GM18526 (cell line): ENCODE measurements around the gene RDH14.

Experiments used
- POLR2A ChIP-seq: IDR thresholded peaks from 3 replicates; pipeline ENCODE4 v1.6.1; 2011; ENCODE audit not compliant: insufficient read length; ENCODE audit errors: extremely low read depth

The RDH14 gene

DNA sequence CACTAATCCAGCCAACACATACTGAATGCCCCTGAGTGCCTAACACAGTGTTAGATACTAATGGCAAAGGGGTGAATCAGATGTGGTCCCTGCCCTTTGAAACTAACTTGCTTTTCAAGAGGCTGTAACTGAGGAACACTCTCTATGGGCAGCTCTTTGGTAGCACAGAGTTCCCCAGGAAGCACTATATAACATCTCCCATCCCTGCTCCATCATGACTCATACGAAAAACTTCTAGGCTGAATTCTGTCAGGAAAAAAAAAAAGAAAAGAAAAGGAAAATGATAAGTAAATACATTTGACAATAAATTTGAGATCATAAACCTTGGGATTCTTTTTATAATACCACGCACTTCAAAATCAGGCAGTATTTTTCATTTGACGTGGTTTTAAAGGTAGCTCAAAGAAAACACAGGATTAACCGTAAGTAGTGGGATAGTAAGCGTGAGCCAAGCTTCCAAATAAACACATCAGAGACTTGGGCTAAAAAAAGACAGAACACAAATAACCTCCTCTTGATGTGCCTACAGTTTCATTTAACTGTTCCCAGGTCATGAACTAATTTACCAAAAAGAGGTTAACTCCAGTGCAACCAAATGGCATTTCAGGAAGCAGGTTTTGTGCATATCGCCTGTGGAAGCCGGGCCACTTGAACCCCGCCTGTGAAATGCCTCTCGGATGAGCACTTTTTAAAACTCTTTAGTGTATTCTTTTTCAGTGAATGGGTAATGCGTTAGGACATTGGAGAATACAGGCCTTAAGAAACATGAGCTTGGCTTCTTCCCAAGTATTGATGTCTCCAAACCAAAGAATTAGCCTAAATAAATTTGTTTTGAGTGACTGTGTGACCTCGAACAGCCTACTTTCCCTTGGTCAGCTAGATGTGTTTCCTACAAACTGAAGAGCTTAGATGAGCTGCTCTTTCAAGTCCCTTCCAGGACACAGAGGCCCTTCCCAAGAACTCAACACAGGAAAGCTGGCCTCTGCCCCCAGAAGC is 42.0 kb downstream of the RDH14 start:
- no peak for TF ChIP-seq POLR2A

DNA sequence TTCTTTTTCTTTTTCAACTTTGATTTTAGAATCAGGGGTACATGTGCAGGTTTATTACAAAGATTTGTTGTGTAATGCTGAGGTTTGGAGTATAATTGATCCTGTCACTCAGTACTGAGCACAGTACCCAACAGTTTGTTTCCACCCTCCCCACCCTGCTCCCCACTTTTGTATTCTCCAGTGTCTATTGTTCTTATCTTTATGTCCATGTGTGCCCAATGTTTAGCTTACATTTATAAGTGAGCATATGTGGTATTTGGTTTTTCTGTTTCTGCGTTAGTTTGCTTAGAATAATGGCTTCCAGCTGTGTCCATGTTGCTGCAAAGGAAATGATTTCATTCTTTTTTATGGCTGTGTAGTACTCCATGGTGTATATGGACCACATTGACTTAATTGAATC is 43.1 kb downstream of the RDH14 start:
- no peak for TF ChIP-seq POLR2A

DNA sequence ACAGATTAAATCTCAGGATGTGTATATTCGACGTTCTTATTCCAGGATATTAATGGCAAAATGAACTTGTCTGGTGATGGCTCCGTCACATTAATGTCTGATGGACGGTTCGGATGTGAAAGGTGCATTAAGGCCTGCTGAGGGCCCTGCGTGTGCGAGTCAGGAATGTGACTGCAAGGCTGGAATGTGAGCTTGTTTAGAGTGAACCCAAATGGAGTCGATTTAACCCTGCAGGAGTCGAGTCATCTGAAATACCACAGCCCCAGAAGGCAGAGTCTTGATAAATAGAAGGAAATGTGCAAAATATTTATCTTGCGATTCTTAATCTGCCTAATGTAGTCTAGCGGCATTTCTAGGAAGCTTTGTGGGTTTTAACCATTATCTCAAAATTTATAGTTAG is 44.3 kb downstream of the RDH14 start:
- TF ChIP-seq POLR2A, result no peak

DNA sequence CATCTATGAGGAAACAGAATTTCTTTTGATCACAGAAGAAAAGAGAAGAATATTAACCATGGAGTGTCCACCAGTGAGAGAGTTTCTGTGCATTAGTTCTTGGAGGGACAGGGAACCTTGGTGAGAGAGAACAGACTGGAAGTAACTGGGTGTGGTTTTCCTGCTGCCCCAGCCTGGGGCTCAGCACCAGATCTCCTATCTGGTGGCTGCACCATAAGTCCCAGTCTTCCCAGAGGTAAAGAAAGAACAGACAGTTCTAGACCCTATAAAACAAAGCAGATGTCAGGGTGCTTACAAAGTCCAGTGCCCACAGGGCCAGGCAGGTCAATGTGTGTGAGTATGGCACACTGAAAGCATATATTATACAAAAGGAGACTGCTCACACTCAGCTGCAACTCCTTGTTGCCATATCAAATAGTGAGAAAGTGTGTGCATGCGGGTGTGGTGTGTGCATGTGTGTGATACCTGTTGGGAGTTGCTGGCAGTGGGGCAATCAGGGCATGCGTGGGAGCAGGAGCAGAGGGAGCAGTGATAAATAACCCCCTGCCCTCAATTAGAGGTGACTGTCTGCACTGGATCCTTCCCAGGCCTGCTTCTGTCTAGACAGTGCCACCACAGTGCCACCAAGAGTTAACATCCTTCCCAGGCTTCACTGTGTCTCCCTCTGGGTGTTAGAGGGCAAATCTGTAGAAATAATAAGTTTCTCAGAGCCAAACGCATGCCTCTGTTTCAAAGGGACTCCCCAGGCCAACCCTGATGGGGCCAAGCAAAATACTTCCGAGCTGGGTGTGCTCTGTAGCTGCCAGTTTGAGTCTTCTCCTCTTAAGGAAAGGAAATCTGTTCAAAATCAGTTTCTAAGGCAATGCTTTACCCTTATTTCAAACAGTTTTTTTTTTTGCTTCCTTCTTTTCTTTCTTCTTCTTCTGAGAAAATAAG is 45.7 kb downstream of the RDH14 start:
- no peak for TF ChIP-seq POLR2A

DNA sequence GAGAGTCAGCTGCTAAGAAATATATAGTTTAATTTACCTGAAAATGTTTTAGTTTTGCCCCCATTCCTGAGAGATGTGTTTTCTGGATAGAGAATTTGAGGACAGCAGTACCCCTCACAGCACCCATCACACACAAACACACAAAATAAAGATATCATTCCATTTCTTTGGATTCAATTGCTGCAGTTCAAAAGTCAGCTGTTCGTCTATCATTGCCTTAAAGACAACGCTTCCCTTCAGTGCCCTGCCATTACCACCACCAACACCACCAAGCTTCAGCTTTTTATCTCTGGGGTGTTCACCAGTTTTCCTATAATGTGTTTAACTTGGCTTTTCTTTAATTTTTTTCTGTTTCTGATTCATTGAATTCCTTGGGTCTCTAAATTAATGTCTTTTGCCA is 49.7 kb downstream of the RDH14 start:
- no peak for TF ChIP-seq POLR2A

DNA sequence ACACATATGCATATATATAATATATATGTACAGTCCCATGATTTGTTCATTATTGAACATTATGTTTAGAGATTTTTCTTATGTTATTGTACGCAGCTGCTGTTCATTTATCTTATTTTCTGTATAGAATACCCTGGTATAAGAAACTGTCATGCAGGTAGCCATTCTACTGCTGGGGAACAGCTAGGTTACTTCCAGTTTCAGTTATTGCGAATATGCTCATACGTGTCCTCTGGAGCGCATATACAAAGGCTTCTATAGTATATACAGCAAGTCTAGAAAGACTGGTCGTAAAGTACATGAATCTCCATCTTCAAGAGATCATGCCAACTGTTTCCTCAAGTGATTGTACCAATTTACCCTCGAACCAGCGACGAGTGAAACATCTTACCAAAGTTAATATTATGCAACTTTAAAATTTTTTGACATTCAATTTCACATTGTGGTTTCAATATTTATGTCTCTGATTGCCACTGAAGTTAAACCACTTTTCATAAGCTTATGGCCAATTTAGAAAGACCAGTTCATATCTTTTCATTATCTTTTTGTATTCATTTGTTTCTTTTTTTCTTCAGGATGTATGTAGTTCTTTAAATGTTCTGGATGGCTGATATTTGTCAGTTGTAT is 53.5 kb downstream of the RDH14 start:
- TF ChIP-seq POLR2A, result no peak

DNA sequence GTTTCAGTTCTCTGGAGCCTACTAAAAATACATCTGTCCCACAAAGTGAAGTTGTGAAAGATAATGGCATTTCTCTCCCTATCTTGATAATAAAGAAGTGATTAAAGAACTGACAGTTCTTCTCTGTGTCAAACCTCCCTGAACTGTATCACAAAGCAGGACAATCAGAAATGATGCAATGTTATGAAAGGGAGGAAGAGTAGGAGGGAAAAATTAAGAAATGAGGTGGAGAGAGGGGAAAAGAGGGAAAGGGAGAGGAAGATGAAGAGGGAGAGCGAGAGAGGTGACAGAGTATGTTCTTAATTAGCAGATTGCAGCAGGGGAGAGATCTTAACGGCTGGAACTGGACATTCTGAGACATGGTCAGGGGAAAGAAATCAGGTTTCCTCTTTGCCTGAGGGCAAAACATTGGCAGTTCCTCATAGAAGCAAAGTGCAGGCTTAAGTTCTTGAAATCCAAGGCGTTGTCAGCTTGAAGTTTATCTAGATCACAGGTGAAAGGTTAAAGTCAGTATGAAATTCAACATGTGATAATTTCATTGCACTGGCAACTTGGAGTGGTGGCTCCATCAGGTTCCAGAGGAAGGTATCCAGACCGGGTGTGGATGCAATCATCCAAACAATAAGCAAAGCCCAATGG is 54.6 kb downstream of the RDH14 start:
- no peak for TF ChIP-seq POLR2A
